ENCODE measurements around the gene MAGED1.

Gene MAGED1

DNA sequence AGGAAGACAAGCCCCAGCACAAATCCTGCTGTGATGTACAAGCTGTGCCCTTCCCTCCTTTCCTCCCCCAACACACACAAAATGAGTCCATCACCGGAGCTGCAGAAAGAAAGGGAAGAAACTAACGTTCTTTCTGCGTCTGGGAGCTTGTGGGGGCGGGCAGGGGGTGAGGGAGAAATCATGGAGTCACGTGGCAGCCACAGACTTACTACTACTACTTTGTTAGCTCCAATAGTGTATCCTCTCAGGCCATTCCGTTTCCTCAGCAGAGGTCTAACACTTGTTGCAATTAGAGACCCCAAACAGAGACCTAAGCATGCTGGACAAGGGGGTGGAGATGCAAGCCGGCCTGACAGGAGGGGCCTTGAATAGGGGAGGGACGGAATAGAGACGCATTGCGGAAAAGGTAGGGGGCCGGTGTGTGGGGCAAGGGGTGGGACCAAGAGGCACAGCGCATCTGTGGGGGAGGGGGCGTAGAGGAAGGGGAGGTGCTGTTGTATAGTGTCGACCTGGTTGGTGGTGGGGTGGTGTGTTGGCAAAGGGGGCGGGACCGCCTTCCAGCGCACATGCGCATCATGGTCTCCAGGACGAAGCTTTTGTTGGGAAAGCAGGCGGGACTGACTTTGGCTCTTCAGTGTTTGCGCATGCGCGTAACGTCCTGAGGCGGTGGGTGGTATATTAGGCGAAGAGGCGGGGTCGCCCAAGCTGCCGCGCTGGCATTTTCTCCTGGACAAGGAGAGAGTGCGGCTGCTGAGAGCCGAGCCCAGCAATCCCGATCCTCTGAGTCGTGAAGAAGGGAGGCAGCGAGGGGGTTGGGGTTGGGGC, at the start of gene MAGED1:
Gene MAGED1, plus strand, starts transcription at position 703 of the 825 bp plus-strand sequence. CDS start 682 bp downstream, outside the sequence.
- TF ChIP-seq EZH2phosphoT487 (IDR thresholded peaks at IDR 0.05; ENCODE audit: borderline replicate concordance, low read length) (no peak), CTCF (IDR thresholded peaks at IDR 0.05; ENCODE audit: low read depth, low read length, poor library complexity, severe bottlenecking) (no peak)
- H3K79me2 ChIP-seq (ENCODE audit: control insufficient read depth, low read length): peaks cover 12% of the 10 kb centered on the region
- peak within 1 kb of the TSS; percentile 73 for H3K27ac ChIP-seq (ENCODE audit: low read depth, low read length)
- H3K4me3 ChIP-seq (ENCODE audit: low read length): peak within 1 kb of the TSS; percentile 85
- peak within 1 kb of the TSS; percentile 86 for H3K4me2 ChIP-seq (ENCODE audit: low read length)
- no peaks in the 10 kb centered on the region for H3K9me2 ChIP-seq (replicated peaks; ENCODE audit: control insufficient read depth, low read length)
- peaks cover 35% of the 10 kb centered on the region for H3K4me1 ChIP-seq (ENCODE audit: control insufficient read depth, low read length)
- peaks cover 19% of the 10 kb centered on the region for H3K36me3 ChIP-seq (ENCODE audit: control insufficient read depth, low read length)
- no peaks in the 10 kb centered on the region for H4K20me1 ChIP-seq (ENCODE audit: control insufficient read depth, insufficient read depth, low read depth, low read length)
- no peaks in the 10 kb centered on the region for H3K27me3 ChIP-seq (ENCODE audit: control insufficient read depth, low read length)
- no peaks in the 10 kb centered on the region for H3K9me3 ChIP-seq (ENCODE audit: control insufficient read depth, insufficient read depth, low read length)
- no peaks in the 10 kb centered on the region; the same call in 1 of the 2 replicates for H3F3A ChIP-seq (ENCODE audit: control insufficient read depth, insufficient read depth)

GRCh38 chrX:51847463-51847862, 46.0 kb upstream of the MAGED1 start:
- no peaks in the 10 kb centered on the region for H3K36me3 ChIP-seq (ENCODE audit: control insufficient read depth, low read length)
- no peak overlapping the region for H3K27ac ChIP-seq (ENCODE audit: low read depth, low read length)
- no peaks in the 10 kb centered on the region for H4K20me1 ChIP-seq (ENCODE audit: control insufficient read depth, insufficient read depth, low read depth, low read length)
- H3K4me3 ChIP-seq (ENCODE audit: low read length): no peak overlapping the region
- no peaks in the 10 kb centered on the region for H3K9me3 ChIP-seq (ENCODE audit: control insufficient read depth, insufficient read depth, low read length)
- H3K9me2 ChIP-seq (replicated peaks; ENCODE audit: control insufficient read depth, low read length): no peaks in the 10 kb centered on the region
- no peak overlapping the region for H3K4me2 ChIP-seq (ENCODE audit: low read length)
- no peaks in the 10 kb centered on the region for H3K27me3 ChIP-seq (ENCODE audit: control insufficient read depth, low read length)
- H3K4me1 ChIP-seq (ENCODE audit: control insufficient read depth, low read length): no peaks in the 10 kb centered on the region
- H3K79me2 ChIP-seq (ENCODE audit: control insufficient read depth, low read length): no peaks in the 10 kb centered on the region
- no peaks in the 10 kb centered on the region for H3F3A ChIP-seq (ENCODE audit: control insufficient read depth, insufficient read depth)
- TF ChIP-seq EZH2phosphoT487 (IDR thresholded peaks at IDR 0.05; ENCODE audit: borderline replicate concordance, low read length): no peak
- TF ChIP-seq CTCF (IDR thresholded peaks at IDR 0.05; ENCODE audit: low read depth, low read length, poor library complexity, severe bottlenecking): no peak

DNA sequence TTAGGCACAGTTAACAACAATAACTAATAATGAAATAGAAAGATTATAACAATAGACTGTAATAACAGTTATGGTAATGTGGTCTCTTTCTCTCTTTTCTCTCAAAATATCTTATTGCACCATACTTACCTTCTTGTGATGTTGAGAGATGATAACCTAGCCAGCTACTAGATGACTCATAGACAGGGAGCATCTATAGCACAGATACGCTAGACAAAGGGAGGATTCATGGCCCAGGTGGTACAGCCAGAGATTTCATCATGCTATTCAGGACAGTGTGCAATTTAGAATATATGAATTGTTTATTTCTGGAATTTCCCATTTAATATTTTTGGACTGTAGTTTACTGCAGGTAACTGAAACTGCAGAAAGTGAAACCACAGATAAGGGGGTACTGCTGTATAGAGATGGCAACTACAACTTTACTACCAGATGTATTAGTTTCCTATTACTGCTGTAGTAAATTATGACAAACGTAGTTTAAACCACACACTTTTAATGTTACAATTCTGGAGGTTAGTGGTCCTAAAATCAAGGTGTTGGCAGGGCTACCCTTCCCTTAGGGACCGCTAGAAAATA, 41.8 kb upstream of the MAGED1 start:
- H3K27ac ChIP-seq (ENCODE audit: low read depth, low read length): no peak overlapping the region
- H4K20me1 ChIP-seq (ENCODE audit: control insufficient read depth, insufficient read depth, low read depth, low read length): no peaks in the 10 kb centered on the region
- H3K79me2 ChIP-seq (ENCODE audit: control insufficient read depth, low read length): no peaks in the 10 kb centered on the region
- no peak overlapping the region for H3K4me2 ChIP-seq (ENCODE audit: low read length)
- H3K36me3 ChIP-seq (ENCODE audit: control insufficient read depth, low read length): no peaks in the 10 kb centered on the region
- no peaks in the 10 kb centered on the region for H3K27me3 ChIP-seq (ENCODE audit: control insufficient read depth, low read length)
- no peaks in the 10 kb centered on the region for H3K9me3 ChIP-seq (ENCODE audit: control insufficient read depth, insufficient read depth, low read length)
- no peak overlapping the region for H3K4me3 ChIP-seq (ENCODE audit: low read length)
- no peaks in the 10 kb centered on the region for H3K4me1 ChIP-seq (ENCODE audit: control insufficient read depth, low read length)
- no peaks in the 10 kb centered on the region for H3K9me2 ChIP-seq (replicated peaks; ENCODE audit: control insufficient read depth, low read length)
- TF ChIP-seq CTCF (IDR thresholded peaks at IDR 0.05; ENCODE audit: low read depth, low read length, poor library complexity, severe bottlenecking): no peak
- TF ChIP-seq EZH2phosphoT487 (IDR thresholded peaks at IDR 0.05; ENCODE audit: borderline replicate concordance, low read length): no peak
- H3F3A ChIP-seq (ENCODE audit: control insufficient read depth, insufficient read depth): no peaks in the 10 kb centered on the region
